ENCODE data around the gene HABP2. TPM values are rescaled to one million over a fixed set of nuclear protein-coding genes. Genes with fewer than 3 reads are reported as not detected.

Gene HABP2
- polyA plus RNA-seq, 1 of the 3 experiments (the other 2 are of a cell fraction) = not detected

DNA sequence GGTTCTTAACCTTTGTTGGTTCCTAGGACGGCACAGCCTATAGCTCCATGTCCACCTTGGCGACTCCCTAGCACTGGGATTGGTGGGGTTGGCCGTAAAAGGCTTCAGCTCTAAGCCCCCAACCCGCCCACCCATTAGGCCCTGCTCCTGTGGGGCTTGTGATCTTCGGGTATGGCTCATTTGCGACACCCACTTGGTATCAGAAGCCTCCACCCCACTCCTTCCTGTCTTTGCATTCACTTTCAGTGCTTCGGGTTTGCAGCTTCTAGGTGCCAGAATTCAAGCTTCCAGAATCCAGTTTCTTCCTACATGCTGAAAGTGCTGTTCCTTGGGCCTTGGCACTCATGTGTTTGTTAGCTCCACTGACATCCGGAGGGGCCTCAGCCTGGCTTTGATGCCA is 39.5 kb downstream of the HABP2 start:
- H3F3A ChIP-seq (replicated peaks; ENCODE audit: insufficient read depth) = no peaks in the 10 kb centered on the region
- no peak overlapping the region for H3K4me2 ChIP-seq
- no peaks in the 10 kb centered on the region for H3K79me2 ChIP-seq (ENCODE audit: insufficient read depth)
- H3K27me3 ChIP-seq (ENCODE audit: insufficient read depth) = peaks cover 5% of the 10 kb centered on the region; the same call in 1 of the 2 replicates
- no peaks in the 10 kb centered on the region for H3K4me1 ChIP-seq (ENCODE audit: control insufficient read depth in 1 of 2, insufficient read depth in 2 of 2, low read depth in 1 of 2, low read length in 1 of 2)
- no peaks in the 10 kb centered on the region for H3K36me3 ChIP-seq (replicated peaks in 1 of 2; ENCODE audit: control insufficient read depth in 1 of 2, insufficient read depth in 2 of 2, low read length in 1 of 2)
- no peaks in the 10 kb centered on the region for H3K9me3 ChIP-seq
- TF ChIP-seq MXI1 (IDR thresholded peaks at IDR 0.05; ENCODE audit: low read depth, low read length) = no peak
- TF ChIP-seq FOXM1 (IDR thresholded peaks at IDR 0.05; ENCODE audit: low read depth) = no peak
- no peak for TF ChIP-seq TCF12 (IDR thresholded peaks at IDR 0.05)
- TF ChIP-seq, protein P1, sequence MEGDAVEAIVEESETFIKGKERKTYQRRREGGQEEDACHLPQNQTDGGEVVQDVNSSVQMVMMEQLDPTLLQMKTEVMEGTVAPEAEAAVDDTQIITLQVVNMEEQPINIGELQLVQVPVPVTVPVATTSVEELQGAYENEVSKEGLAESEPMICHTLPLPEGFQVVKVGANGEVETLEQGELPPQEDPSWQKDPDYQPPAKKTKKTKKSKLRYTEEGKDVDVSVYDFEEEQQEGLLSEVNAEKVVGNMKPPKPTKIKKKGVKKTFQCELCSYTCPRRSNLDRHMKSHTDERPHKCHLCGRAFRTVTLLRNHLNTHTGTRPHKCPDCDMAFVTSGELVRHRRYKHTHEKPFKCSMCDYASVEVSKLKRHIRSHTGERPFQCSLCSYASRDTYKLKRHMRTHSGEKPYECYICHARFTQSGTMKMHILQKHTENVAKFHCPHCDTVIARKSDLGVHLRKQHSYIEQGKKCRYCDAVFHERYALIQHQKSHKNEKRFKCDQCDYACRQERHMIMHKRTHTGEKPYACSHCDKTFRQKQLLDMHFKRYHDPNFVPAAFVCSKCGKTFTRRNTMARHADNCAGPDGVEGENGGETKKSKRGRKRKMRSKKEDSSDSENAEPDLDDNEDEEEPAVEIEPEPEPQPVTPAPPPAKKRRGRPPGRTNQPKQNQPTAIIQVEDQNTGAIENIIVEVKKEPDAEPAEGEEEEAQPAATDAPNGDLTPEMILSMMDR (IDR thresholded peaks at IDR 0.05) = no peak
- TF ChIP-seq, protein P2, sequence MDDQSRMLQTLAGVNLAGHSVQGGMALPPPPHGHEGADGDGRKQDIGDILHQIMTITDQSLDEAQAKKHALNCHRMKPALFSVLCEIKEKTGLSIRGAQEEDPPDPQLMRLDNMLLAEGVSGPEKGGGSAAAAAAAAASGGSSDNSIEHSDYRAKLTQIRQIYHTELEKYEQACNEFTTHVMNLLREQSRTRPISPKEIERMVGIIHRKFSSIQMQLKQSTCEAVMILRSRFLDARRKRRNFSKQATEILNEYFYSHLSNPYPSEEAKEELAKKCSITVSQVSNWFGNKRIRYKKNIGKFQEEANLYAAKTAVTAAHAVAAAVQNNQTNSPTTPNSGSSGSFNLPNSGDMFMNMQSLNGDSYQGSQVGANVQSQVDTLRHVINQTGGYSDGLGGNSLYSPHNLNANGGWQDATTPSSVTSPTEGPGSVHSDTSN (IDR thresholded peaks at IDR 0.05) = no peak
- TF ChIP-seq CHD2 (IDR thresholded peaks at IDR 0.05; ENCODE audit: low read length, partially characterized antibody) = no peak
- TF ChIP-seq, protein P3, sequence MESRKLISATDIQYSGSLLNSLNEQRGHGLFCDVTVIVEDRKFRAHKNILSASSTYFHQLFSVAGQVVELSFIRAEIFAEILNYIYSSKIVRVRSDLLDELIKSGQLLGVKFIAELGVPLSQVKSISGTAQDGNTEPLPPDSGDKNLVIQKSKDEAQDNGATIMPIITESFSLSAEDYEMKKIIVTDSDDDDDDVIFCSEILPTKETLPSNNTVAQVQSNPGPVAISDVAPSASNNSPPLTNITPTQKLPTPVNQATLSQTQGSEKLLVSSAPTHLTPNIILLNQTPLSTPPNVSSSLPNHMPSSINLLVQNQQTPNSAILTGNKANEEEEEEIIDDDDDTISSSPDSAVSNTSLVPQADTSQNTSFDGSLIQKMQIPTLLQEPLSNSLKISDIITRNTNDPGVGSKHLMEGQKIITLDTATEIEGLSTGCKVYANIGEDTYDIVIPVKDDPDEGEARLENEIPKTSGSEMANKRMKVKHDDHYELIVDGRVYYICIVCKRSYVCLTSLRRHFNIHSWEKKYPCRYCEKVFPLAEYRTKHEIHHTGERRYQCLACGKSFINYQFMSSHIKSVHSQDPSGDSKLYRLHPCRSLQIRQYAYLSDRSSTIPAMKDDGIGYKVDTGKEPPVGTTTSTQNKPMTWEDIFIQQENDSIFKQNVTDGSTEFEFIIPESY (IDR thresholded peaks at IDR 0.05; ENCODE audit: borderline replicate concordance, low read depth) = no peak
- TF ChIP-seq POLR2AphosphoS5 (IDR thresholded peaks at IDR 0.05; ENCODE audit: low read depth, low read length) = no peak
- TF ChIP-seq, protein P4, sequence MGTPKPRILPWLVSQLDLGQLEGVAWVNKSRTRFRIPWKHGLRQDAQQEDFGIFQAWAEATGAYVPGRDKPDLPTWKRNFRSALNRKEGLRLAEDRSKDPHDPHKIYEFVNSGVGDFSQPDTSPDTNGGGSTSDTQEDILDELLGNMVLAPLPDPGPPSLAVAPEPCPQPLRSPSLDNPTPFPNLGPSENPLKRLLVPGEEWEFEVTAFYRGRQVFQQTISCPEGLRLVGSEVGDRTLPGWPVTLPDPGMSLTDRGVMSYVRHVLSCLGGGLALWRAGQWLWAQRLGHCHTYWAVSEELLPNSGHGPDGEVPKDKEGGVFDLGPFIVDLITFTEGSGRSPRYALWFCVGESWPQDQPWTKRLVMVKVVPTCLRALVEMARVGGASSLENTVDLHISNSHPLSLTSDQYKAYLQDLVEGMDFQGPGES (IDR thresholded peaks at IDR 0.05; ENCODE audit: low read depth, low read length) = no peak
- TF ChIP-seq EZH2phosphoT487 (IDR thresholded peaks at IDR 0.05; ENCODE audit: borderline replicate concordance, low read depth) = no peak
- no peak for TF ChIP-seq MEF2A (IDR thresholded peaks at IDR 0.05; ENCODE audit: borderline replicate concordance, low read depth)
- TF ChIP-seq YY1 (IDR thresholded peaks at IDR 0.05; ENCODE audit: low read depth) = no peak
- no peak for TF ChIP-seq RCOR1 (IDR thresholded peaks at IDR 0.05; ENCODE audit: low read length)
- no peak for TF ChIP-seq GATA2 (CRISPR knock-in tag; IDR thresholded peaks at IDR 0.05)
- no peak for TF ChIP-seq TEAD4 (IDR thresholded peaks at IDR 0.05; ENCODE audit: borderline replicate concordance, insufficient read depth)
- TF ChIP-seq TAF1 (IDR thresholded peaks at IDR 0.05; ENCODE audit: borderline replicate concordance, low read depth, low read length) = no peak
- TF ChIP-seq ELF1 (IDR thresholded peaks at IDR 0.05) = no peak
- no peak overlapping the region for H3K27ac ChIP-seq (ENCODE audit: low read depth in 2 of 2, low read length in 1 of 2)
- 61% methylated on average over 4 of the region's 8 CpGs for WGBS (ENCODE audit: low lambda C conversion rate)
- POLR2A ChIA-PET = no interaction called here
- no peak for DNase-seq
- H3K9ac ChIP-seq = no peak overlapping the region
- H4K20me1 ChIP-seq (ENCODE audit: insufficient read depth) = no peaks in the 10 kb centered on the region
- no peak overlapping the region for H3K4me3 ChIP-seq (ENCODE audit: low read depth in 2 of 2, low read length in 1 of 2)
- no peaks in the 10 kb centered on the region for H3K9me2 ChIP-seq
- CTCF ChIA-PET = no interaction called here
- H2AFZ ChIP-seq (ENCODE audit: low read depth) = no peak overlapping the region

All from SK-N-SH (cell line).